Neural cell (in vitro differentiated cells): Measurements from ENCODE around the gene HAAO. TPM values are rescaled to one million over a fixed set of nuclear protein-coding genes. Genes with fewer than 3 reads are reported as not detected.

Source experiments
- H2AFZ ChIP-seq: fragments of 200-600, 300-800 bp; sonication (generic), shearing (Covaris generic); 2 replicates; pipeline ENCODE4 v1.6.0; 2014; ENCODE audit warnings: low read depth, mild to moderate bottlenecking, antibody characterized with exemption, low read length, moderate library complexity
- H3F3A ChIP-seq: fragments of 200-600 bp; shearing (Covaris generic); 2 replicates; pipeline ENCODE4 v1.6.1; 2016; ENCODE audit warnings: mild to moderate bottlenecking, moderate library complexity, mixed read lengths, antibody characterized with exemption, low read length; ENCODE audit not compliant: insufficient read depth, poor library complexity, severe bottlenecking
- H3K27ac ChIP-seq: fragments of 200-600, 300-800 bp; sonication (generic), shearing (Covaris generic); 2 replicates; pipeline ENCODE4 v1.5.1; 2014; ENCODE audit warnings: mild to moderate bottlenecking, low read length, moderate library complexity
- H3K27me3 ChIP-seq: fragments of 300-800, 200-600 bp; sonication (generic), shearing (Covaris generic); 2 replicates; pipeline ENCODE4 v1.6.0; 2014; ENCODE audit warnings: mild to moderate bottlenecking, low read depth, low read length, moderate library complexity; ENCODE audit not compliant: insufficient read depth
- H3K36me3 ChIP-seq: fragments of 300-800, 200-600 bp; sonication (generic), shearing (Covaris generic); 2 replicates; pipeline ENCODE4 v1.5.1; 2014; ENCODE audit warnings: mild to moderate bottlenecking, antibody characterized with exemption, low read length, moderate library complexity; ENCODE audit not compliant: insufficient read depth
- H3K4me2 ChIP-seq: fragments of 300-800, 200-600 bp; sonication (generic), shearing (Covaris generic); 2 replicates; pipeline ENCODE4 v1.6.0; 2014; ENCODE audit warnings: mild to moderate bottlenecking, low read length
- H3K4me3 ChIP-seq: fragments of 300-800, 200-600 bp; sonication (generic), shearing (Covaris generic); 2 replicates; pipeline ENCODE4 v1.5.1; 2014; ENCODE audit warnings: mild to moderate bottlenecking, low read length, moderate library complexity
- H3K79me2 ChIP-seq: fragments of 200-600 bp; shearing (Covaris generic); replicated peaks from 2 replicates; pipeline ENCODE4 v1.6.0; 2014; ENCODE audit warnings: mild to moderate bottlenecking, low read length, moderate library complexity; ENCODE audit not compliant: insufficient read depth
- H3K9ac ChIP-seq: fragments of 300-800, 200-600 bp; sonication (generic), shearing (Covaris generic); 2 replicates; pipeline ENCODE4 v1.6.1; 2016; ENCODE audit warnings: mild to moderate bottlenecking, low read length, mixed read lengths
- H3K9me2 ChIP-seq: fragments of 200-600 bp; shearing (Covaris generic); 2 replicates; pipeline ENCODE4 v1.6.1; 2016; ENCODE audit warnings: mild to moderate bottlenecking, low read length, mixed read lengths; ENCODE audit not compliant: insufficient read depth
- H3K9me3 ChIP-seq: fragments of 200-600, 300-800 bp; sonication (generic), shearing (Covaris generic); 2 replicates; pipeline ENCODE4 v1.6.1; 2016; ENCODE audit warnings: mild to moderate bottlenecking, mixed run types, low read length, moderate library complexity, mixed read lengths
- H4K20me1 ChIP-seq: fragments of 200-600 bp; shearing (Covaris generic); 2 replicates; pipeline ENCODE4 v1.6.1; 2016; ENCODE audit warnings: mild to moderate bottlenecking, mixed run types; ENCODE audit not compliant: insufficient read depth
- CTCF ChIP-seq: fragments of 450-650 bp; IDR thresholded peaks from 2 replicates; pipeline ENCODE4 v1.5.1; 2014; ENCODE audit warnings: antibody characterized with exemption, mild to moderate bottlenecking, moderate library complexity; ENCODE audit not compliant: poor library complexity, severe bottlenecking
- EP300 ChIP-seq: fragments of 450-650 bp; conservative IDR thresholded peaks from 2 replicates; pipeline ENCODE4 v1.6.1; 2014; ENCODE audit warnings: antibody characterized with exemption, mild to moderate bottlenecking, moderate library complexity; ENCODE audit not compliant: poor library complexity, severe bottlenecking
- EZH2 ChIP-seq: fragments of 200-600, 300-800 bp; shearing (Covaris generic), sonication (generic); IDR thresholded peaks from 2 replicates; pipeline ENCODE4 v1.6.1; 2014; ENCODE audit warnings: antibody characterized with exemption, low read length, borderline replicate concordance, mild to moderate bottlenecking; ENCODE audit not compliant: insufficient read depth, poor library complexity, severe bottlenecking
- MXI1 ChIP-seq: fragments of 450-650 bp; conservative IDR thresholded peaks from 2 replicates; pipeline ENCODE4 v1.6.1; 2014; ENCODE audit warnings: antibody characterized with exemption, mild to moderate bottlenecking; ENCODE audit not compliant: poor library complexity, severe bottlenecking
- POLR2AphosphoS5 ChIP-seq: IDR thresholded peaks from 2 replicates; pipeline ENCODE4 v1.6.1; 2012
- RAD21 ChIP-seq: fragments of 450-650 bp; conservative IDR thresholded peaks from 2 replicates; pipeline ENCODE4 v1.6.1; 2014; ENCODE audit warnings: antibody characterized with exemption, mild to moderate bottlenecking, moderate library complexity
- REST ChIP-seq: IDR thresholded peaks from 2 replicates; pipeline ENCODE4 v1.6.1; 2012; ENCODE audit warnings: borderline replicate concordance
- SMC3 ChIP-seq: fragments of 450-650 bp; conservative IDR thresholded peaks from 2 replicates; pipeline ENCODE4 v1.6.1; 2014; ENCODE audit warnings: antibody characterized with exemption, mild to moderate bottlenecking, moderate library complexity; ENCODE audit not compliant: poor library complexity
- TAF1 ChIP-seq: IDR thresholded peaks from 2 replicates; pipeline ENCODE4 v1.6.1; 2012; ENCODE audit warnings: low read depth
- polyA plus RNA-seq: library from polyadenylated mRNA; depleted of rRNA; stranded (reverse); fragments of >200 nt; gene quantifications from 2 replicates; pipeline ENCODE4 v1.2.3, GENCODE V29; 2014

The HAAO gene
- polyA plus RNA-seq, 1 donor from 2014 or later = not detected

DNA sequence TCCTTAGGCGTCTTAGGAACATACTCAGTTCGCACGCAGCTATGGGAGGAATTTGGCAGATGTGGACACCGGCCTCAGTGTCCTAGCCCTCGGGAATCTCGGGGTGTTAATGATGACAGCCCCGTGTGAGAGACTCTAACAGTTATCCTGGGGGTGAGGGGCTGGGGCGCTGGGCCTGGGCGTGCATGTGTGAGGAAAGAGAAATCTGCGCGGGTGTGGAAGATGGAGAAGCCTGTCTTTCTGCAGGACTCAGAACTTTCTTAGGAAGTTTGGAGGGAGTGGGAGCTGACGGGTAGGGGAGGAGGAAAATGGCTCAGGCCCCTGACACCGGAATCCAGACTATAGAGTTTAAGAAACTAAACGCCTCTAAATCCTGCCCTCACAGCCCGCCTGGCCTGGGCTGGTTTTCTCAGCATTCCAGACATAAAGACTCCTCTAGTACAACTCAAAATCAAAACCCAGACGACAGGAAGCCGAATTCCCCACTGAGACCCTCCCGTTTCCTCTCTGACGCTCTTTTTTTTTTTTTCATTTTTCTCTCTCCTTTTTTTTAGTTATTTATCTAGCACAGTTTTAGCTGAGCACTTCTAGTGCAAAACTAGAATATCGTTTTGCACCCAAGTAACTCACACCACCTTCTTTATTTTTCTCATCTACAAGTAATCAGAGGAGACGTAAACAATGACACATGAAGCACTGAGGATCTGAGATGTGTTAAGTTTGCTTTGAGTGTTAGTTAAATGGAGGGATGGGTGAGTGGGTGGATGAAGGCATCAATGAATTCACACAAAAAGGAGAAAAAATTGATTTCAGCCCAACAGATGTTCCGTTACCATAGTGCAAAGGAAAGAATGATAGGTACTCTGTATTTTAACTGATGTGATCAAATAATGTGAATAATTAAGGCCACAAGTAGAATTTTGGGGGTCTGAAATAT is 1.2 kb upstream of the HAAO start:
- H3K9ac ChIP-seq = no peak overlapping the region
- no peak overlapping the region for H2AFZ ChIP-seq
- H3K9me2 ChIP-seq = no peaks in the 10 kb centered on the region
- H3K9me3 ChIP-seq = no peaks in the 10 kb centered on the region
- H4K20me1 ChIP-seq = no peaks in the 10 kb centered on the region
- no peaks in the 10 kb centered on the region for H3K36me3 ChIP-seq
- H3K4me2 ChIP-seq = no peak overlapping the region
- H3K27me3 ChIP-seq = peaks cover 32% of the 10 kb centered on the region
- no peak overlapping the region for H3K27ac ChIP-seq
- TF ChIP-seq TAF1 = no peak
- no peak for TF ChIP-seq REST
- TF ChIP-seq MXI1 = no peak
- no peak for TF ChIP-seq EP300
- no peak for TF ChIP-seq CTCF
- TF ChIP-seq POLR2AphosphoS5 = no peak
- TF ChIP-seq SMC3 = no peak
- no peak for TF ChIP-seq RAD21
- TF ChIP-seq EZH2 = no peak
- no peaks in the 10 kb centered on the region for H3F3A ChIP-seq
- no peaks in the 10 kb centered on the region for H3K79me2 ChIP-seq
- H3K4me3 ChIP-seq = peak overlapping the region; percentile 23

GRCh38 chr2:42792087-42792582 is 248 bp downstream of the HAAO start:
- no peak overlapping the region for H2AFZ ChIP-seq
- no peaks in the 10 kb centered on the region for H3K9me3 ChIP-seq
- no peak overlapping the region for H3K4me2 ChIP-seq
- no peaks in the 10 kb centered on the region for H4K20me1 ChIP-seq
- H3F3A ChIP-seq = no peaks in the 10 kb centered on the region
- peaks cover 32% of the 10 kb centered on the region for H3K27me3 ChIP-seq
- TF ChIP-seq REST (no peak), TAF1 (no peak)
- no peaks in the 10 kb centered on the region for H3K79me2 ChIP-seq
- H3K4me3 ChIP-seq = peak overlapping the region; percentile 23
- no peak overlapping the region for H3K27ac ChIP-seq
- H3K9me2 ChIP-seq = no peaks in the 10 kb centered on the region
- no peaks in the 10 kb centered on the region for H3K36me3 ChIP-seq
- no peak overlapping the region for H3K9ac ChIP-seq
